Activated T-cell treated with anti-CD3 and anti-CD28 coated beads, Interleukin-2, amount 50 U/mL, for 24 hours (primary cell): ENCODE results near the gene STK24.

Experiments
- DNase-seq: peaks from one replicate; pipeline ENCODE4 v3.0.0-alpha.2; 2020
- H3K27ac Mint-ChIP-seq: 2 replicates; pipeline ENCODE4 v1.8.0; 2020; ENCODE audit warnings: mild to moderate bottlenecking, mixed read lengths
- H3K27me3 Mint-ChIP-seq: 2 replicates; pipeline ENCODE4 v1.8.0; 2020; ENCODE audit warnings: mixed read lengths
- H3K36me3 Mint-ChIP-seq: 2 replicates; pipeline ENCODE4 v1.8.0; 2020; ENCODE audit warnings: low read depth, mixed read lengths
- H3K4me1 Mint-ChIP-seq: 2 replicates; pipeline ENCODE4 v1.8.0; 2020; ENCODE audit warnings: low read depth, mixed read lengths
- H3K4me3 Mint-ChIP-seq: 2 replicates; pipeline ENCODE4 v1.8.0; 2020; ENCODE audit warnings: mild to moderate bottlenecking, moderate library complexity, mixed read lengths
- H3K9me3 Mint-ChIP-seq: 2 replicates; pipeline ENCODE4 v1.8.0; 2020; ENCODE audit warnings: mixed read lengths

The STK24 gene

GRCh38 chr13:98396071-98396710, 180.7 kb downstream of the STK24 start:
- no peaks in the 10 kb centered on the region for H3K36me3 Mint-ChIP-seq
- no peak overlapping the region for H3K27ac Mint-ChIP-seq
- no peak for DNase-seq
- H3K27me3 Mint-ChIP-seq: peaks cover 5% of the 10 kb centered on the region
- H3K4me3 Mint-ChIP-seq: no peak overlapping the region
- H3K9me3 Mint-ChIP-seq: no peaks in the 10 kb centered on the region
- H3K4me1 Mint-ChIP-seq: no peaks in the 10 kb centered on the region
